GM12878 (cell line): ENCODE measurements around the gene ATXN1. TPM values are rescaled to one million over a fixed set of nuclear protein-coding genes. Genes with fewer than 3 reads are reported as not detected.
A peak's percentile ranks its signal among the peaks of the same experiment; 100 is the strongest.

Source experiments
- CEBPB ChIP-seq, 2 experiments: fragments of 150-350 bp in 1 of 2; IDR thresholded peaks; 2 replicates each; pipeline ENCODE4 v1.6.1; 2012 to 2014; ENCODE audit warnings: low read depth in 2 of 2, low read length in 2 of 2, borderline replicate concordance in 1 of 2, inconsistent platforms in 1 of 2
- DPF2 ChIP-seq: fragments of 450-650 bp; IDR thresholded peaks from 2 replicates; pipeline ENCODE4 v1.6.1; 2017; ENCODE audit warnings: mild to moderate bottlenecking
- EED ChIP-seq: sonication (generic); IDR thresholded peaks from 2 replicates; pipeline ENCODE4 v1.6.1; 2016; ENCODE audit warnings: antibody characterized with exemption, low read depth
- ETV6 ChIP-seq, 2 experiments: fragments of 450-650 bp in 1 of 2; IDR thresholded peaks in 1 of 2; conservative IDR thresholded peaks in 1 of 2; 2 replicates each; pipeline ENCODE4 v1.6.1; 2014; ENCODE audit warnings: antibody characterized with exemption in 1 of 2, borderline replicate concordance in 1 of 2, low read depth in 1 of 2, mild to moderate bottlenecking in 1 of 2, moderate library complexity in 1 of 2
- EZH2 ChIP-seq: IDR thresholded peaks from 2 replicates; pipeline ENCODE4 v1.6.1; 2012; ENCODE audit warnings: low read depth, mild to moderate bottlenecking, control low read depth, inconsistent platforms, low read length, borderline replicate concordance; ENCODE audit not compliant: control insufficient read depth
- MXI1 ChIP-seq: fragments of 150-350 bp; IDR thresholded peaks from 2 replicates; pipeline ENCODE4 v1.6.1; 2011; ENCODE audit warnings: low read depth, mild to moderate bottlenecking, inconsistent platforms, low read length, improper control_type of control experiment
- NFYA ChIP-seq: IDR thresholded peaks from 2 replicates; pipeline ENCODE4 v1.6.1; 2011; ENCODE audit warnings: low read depth, mild to moderate bottlenecking, low read length, improper control_type of control experiment, borderline replicate concordance
- NRF1 ChIP-seq: conservative IDR thresholded peaks from 2 replicates; pipeline ENCODE4 v1.6.1; 2011; ENCODE audit warnings: mild to moderate bottlenecking, low read depth, low read length, improper control_type of control experiment
- PML ChIP-seq: IDR thresholded peaks from 2 replicates; pipeline ENCODE4 v1.6.1; 2012; ENCODE audit warnings: low read length, inconsistent platforms
- POLR2A ChIP-seq: IDR thresholded peaks from 2 replicates; pipeline ENCODE4 v1.6.1; 2011; ENCODE audit warnings: low read depth, mild to moderate bottlenecking, low read length
- POLR2AphosphoS2 ChIP-seq: IDR thresholded peaks from 2 replicates; pipeline ENCODE4 v1.6.1; 2011; ENCODE audit warnings: low read depth, mild to moderate bottlenecking, low read length, improper control_type of control experiment, moderate library complexity
- SUZ12 ChIP-seq: fragments of 200-600 bp; sonication (generic); IDR thresholded peaks from one replicate; pipeline ENCODE4 v1.6.1; 2018; ENCODE audit warnings: antibody characterized with exemption, mild to moderate bottlenecking; ENCODE audit not compliant: unreplicated experiment
- TCF12 ChIP-seq: IDR thresholded peaks from 2 replicates; pipeline ENCODE4 v1.6.1; 2011; ENCODE audit warnings: low read depth, mild to moderate bottlenecking, low read length
- YBX1 ChIP-seq: fragments of 450-650 bp; IDR thresholded peaks from 2 replicates; pipeline ENCODE4 v1.6.1; 2016; ENCODE audit warnings: antibody characterized with exemption
- polyA plus RNA-seq, 11 experiments: library from polyadenylated mRNA; depleted of rRNA in 4 of 11; unstranded in 6 of 11; stranded (reverse) in 5 of 11; fragments of >200 nt; fragmentation: Nextera tagmentation in 4 of 11; fragmentation: Illumina TruSeq in 1 of 11; extraction: Ambion mirVana in 4 of 11; extraction: Trizol in 1 of 11; gene quantifications; 1 replicate in 1 of 11; 2 replicates in 10 of 11; pipeline versions ENCODE4 v1.2.1 to v1.2.3, GENCODE V29; 2011 to 2016; ENCODE audit warnings: inconsistent platforms in 2 of 11, missing spikeins in 2 of 11, low read depth in 1 of 11
- total RNA-seq, 4 experiments: library from RNA; depleted of rRNA in 3 of 4; stranded (reverse); fragments of >200 nt in 3 of 4; fragmentation: Illumina TruSeq in 1 of 4; extraction: Trizol in 1 of 4; gene quantifications; 2 replicates each; pipeline versions ENCODE4 v1.2.1 to v1.2.3, GENCODE V29; 2013 to 2021
- TF ChIP-seq, protein P1 (sequence below): fragments of 150-350 bp; IDR thresholded peaks from 2 replicates; pipeline ENCODE4 v1.6.1; 2016; ENCODE audit warnings: low read depth, low read length
- TF ChIP-seq, protein P2 (sequence below): IDR thresholded peaks from 2 replicates; pipeline ENCODE4 v1.6.1; 2011; ENCODE audit warnings: low read depth, mild to moderate bottlenecking, low read length, moderate library complexity, borderline replicate concordance; ENCODE audit errors: extremely low read depth
- TF ChIP-seq, protein P3 (sequence below): IDR thresholded peaks from 2 replicates; pipeline ENCODE4 v1.6.1; 2011; ENCODE audit warnings: low read depth, low read length, improper control_type of control experiment, borderline replicate concordance
- TF ChIP-seq, protein P4 (sequence below): fragments of 450-650 bp; IDR thresholded peaks from 2 replicates; pipeline ENCODE4 v1.6.1; 2017; ENCODE audit warnings: antibody characterized with exemption, mild to moderate bottlenecking, moderate library complexity
- TF ChIP-seq, protein P5 (sequence below): fragments of 450-650 bp; IDR thresholded peaks from 2 replicates; pipeline ENCODE4 v1.6.1; 2017; ENCODE audit warnings: low read depth, mild to moderate bottlenecking, moderate library complexity

ATXN1 gene
- total and polyA plus RNA-seq, 10 of the 15 experiments (the other 5 are each of a cell fraction or from before 2014, with no cell fraction given): 12.2 to 51.2 (median 20.5) TPM

DNA sequence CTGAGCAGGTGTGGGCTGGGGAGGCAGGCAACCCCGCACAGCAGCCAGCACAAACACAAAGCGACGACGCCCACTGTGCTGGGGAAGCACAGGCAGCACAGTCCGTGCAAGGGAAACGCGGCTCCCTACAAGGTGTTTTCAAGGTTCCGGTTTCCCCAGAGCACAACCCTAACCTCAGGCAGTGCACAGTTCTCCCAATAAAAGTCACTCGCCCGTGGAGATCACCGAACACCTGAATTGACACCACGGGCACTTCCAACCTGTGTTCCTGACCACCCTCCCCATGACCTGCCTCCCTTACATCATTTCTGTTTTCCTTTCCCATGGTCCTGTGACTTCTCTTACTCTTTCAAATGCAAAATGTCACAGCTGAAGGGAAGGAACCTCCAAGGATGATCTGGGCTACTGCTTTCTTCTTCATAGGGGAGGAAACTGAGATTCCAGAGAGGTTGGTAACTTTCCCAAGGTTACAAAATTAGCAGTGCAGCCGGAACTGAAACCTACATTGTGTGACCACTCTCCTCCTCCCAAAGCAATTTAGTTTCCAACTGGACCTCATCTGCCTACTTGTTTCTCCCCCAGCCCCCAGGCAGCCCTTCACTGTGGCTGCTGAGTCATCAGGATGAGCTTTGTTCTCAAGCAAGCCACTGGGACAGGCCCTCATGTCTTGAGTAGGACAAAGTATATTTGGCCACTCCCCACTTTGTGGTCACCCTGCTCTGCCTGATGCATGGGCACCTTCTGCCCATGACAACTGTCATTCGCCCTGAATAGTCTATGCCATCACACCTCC, 125.3 kb downstream of the ATXN1 start (continued):
- TF ChIP-seq, protein P1, sequence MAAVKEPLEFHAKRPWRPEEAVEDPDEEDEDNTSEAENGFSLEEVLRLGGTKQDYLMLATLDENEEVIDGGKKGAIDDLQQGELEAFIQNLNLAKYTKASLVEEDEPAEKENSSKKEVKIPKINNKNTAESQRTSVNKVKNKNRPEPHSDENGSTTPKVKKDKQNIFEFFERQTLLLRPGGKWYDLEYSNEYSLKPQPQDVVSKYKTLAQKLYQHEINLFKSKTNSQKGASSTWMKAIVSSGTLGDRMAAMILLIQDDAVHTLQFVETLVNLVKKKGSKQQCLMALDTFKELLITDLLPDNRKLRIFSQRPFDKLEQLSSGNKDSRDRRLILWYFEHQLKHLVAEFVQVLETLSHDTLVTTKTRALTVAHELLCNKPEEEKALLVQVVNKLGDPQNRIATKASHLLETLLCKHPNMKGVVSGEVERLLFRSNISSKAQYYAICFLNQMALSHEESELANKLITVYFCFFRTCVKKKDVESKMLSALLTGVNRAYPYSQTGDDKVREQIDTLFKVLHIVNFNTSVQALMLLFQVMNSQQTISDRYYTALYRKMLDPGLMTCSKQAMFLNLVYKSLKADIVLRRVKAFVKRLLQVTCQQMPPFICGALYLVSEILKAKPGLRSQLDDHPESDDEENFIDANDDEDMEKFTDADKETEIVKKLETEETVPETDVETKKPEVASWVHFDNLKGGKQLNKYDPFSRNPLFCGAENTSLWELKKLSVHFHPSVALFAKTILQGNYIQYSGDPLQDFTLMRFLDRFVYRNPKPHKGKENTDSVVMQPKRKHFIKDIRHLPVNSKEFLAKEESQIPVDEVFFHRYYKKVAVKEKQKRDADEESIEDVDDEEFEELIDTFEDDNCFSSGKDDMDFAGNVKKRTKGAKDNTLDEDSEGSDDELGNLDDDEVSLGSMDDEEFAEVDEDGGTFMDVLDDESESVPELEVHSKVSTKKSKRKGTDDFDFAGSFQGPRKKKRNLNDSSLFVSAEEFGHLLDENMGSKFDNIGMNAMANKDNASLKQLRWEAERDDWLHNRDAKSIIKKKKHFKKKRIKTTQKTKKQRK: no peak
- no peak for TF ChIP-seq SUZ12
- TF ChIP-seq NRF1: no peak
- TF ChIP-seq DPF2: peak; percentile 70
- TF ChIP-seq NFYA: no peak
- no peak for TF ChIP-seq YBX1
- no peak for TF ChIP-seq POLR2A
- TF ChIP-seq EED: peak; percentile 95
- peak; percentile 31; the same call in 1 of the 2 replicates for TF ChIP-seq PML
- TF ChIP-seq, protein P2, sequence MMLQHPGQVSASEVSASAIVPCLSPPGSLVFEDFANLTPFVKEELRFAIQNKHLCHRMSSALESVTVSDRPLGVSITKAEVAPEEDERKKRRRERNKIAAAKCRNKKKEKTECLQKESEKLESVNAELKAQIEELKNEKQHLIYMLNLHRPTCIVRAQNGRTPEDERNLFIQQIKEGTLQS: no peak
- TF ChIP-seq MXI1: no peak
- TF ChIP-seq, protein P3, sequence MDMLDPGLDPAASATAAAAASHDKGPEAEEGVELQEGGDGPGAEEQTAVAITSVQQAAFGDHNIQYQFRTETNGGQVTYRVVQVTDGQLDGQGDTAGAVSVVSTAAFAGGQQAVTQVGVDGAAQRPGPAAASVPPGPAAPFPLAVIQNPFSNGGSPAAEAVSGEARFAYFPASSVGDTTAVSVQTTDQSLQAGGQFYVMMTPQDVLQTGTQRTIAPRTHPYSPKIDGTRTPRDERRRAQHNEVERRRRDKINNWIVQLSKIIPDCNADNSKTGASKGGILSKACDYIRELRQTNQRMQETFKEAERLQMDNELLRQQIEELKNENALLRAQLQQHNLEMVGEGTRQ: no peak
- 0 out of 2 replicates have a peak, but pooled peaks have one; percentile 32 for TF ChIP-seq TCF12
- TF ChIP-seq POLR2AphosphoS2: no peak
- TF ChIP-seq, protein P4, sequence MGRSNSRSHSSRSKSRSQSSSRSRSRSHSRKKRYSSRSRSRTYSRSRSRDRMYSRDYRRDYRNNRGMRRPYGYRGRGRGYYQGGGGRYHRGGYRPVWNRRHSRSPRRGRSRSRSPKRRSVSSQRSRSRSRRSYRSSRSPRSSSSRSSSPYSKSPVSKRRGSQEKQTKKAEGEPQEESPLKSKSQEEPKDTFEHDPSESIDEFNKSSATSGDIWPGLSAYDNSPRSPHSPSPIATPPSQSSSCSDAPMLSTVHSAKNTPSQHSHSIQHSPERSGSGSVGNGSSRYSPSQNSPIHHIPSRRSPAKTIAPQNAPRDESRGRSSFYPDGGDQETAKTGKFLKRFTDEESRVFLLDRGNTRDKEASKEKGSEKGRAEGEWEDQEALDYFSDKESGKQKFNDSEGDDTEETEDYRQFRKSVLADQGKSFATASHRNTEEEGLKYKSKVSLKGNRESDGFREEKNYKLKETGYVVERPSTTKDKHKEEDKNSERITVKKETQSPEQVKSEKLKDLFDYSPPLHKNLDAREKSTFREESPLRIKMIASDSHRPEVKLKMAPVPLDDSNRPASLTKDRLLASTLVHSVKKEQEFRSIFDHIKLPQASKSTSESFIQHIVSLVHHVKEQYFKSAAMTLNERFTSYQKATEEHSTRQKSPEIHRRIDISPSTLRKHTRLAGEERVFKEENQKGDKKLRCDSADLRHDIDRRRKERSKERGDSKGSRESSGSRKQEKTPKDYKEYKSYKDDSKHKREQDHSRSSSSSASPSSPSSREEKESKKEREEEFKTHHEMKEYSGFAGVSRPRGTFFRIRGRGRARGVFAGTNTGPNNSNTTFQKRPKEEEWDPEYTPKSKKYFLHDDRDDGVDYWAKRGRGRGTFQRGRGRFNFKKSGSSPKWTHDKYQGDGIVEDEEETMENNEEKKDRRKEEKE: no peak
- TF ChIP-seq CEBPB (IDR thresholded peaks at IDR 0.05; ENCODE audit: borderline replicate concordance in 1 of 2, low read depth in 2 of 2, low read length in 2 of 2): no peak
- TF ChIP-seq ETV6 (conservative IDR thresholded peaks at IDR 0.05 in 1 of 2, IDR thresholded peaks at IDR 0.05 in 1 of 2; ENCODE audit: borderline replicate concordance in 1 of 2, low read depth in 1 of 2): peak in 1 of 2 experiments; percentile 74; a peak in 2 of 4 replicates
- TF ChIP-seq EZH2: no peak
- TF ChIP-seq, protein P5, sequence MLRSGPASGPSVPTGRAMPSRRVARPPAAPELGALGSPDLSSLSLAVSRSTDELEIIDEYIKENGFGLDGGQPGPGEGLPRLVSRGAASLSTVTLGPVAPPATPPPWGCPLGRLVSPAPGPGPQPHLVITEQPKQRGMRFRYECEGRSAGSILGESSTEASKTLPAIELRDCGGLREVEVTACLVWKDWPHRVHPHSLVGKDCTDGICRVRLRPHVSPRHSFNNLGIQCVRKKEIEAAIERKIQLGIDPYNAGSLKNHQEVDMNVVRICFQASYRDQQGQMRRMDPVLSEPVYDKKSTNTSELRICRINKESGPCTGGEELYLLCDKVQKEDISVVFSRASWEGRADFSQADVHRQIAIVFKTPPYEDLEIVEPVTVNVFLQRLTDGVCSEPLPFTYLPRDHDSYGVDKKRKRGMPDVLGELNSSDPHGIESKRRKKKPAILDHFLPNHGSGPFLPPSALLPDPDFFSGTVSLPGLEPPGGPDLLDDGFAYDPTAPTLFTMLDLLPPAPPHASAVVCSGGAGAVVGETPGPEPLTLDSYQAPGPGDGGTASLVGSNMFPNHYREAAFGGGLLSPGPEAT: peak; percentile 88
